ENCODE data around the gene NEDD4L. TPM values are rescaled to one million over a fixed set of nuclear protein-coding genes. Genes with fewer than 3 reads are reported as not detected.

Gene NEDD4L
- total and polyA plus RNA-seq, 10 of the 15 experiments (the other 5 are each of a cell fraction or from before 2014, with no cell fraction given) = 7.4 to 24.0 (median 17.7) TPM

- CTCF ChIA-PET = interaction anchor here (1.0 to 2.2 kb wide), 9 partner anchors 10 to 272 kb away, joined by 3 to 12 read pairs (median 3); no protein-coding TSS in a partner anchor
- FAIRE-seq = no peak
- no peak overlapping the region for H2AFZ ChIP-seq (ENCODE audit: control insufficient read depth, low read depth, low read length)
- TF ChIP-seq NRF1 (conservative IDR thresholded peaks at IDR 0.05; ENCODE audit: low read depth, low read length) (no peak), HDGF (IDR thresholded peaks at IDR 0.05) (no peak), HSF1 (IDR thresholded peaks at IDR 0.05; ENCODE audit: low read depth, low read length) (no peak), ZNF274 (IDR thresholded peaks at IDR 0.05; ENCODE audit: insufficient read depth, insufficient read length) (no peak), FOXK2 (IDR thresholded peaks at IDR 0.05) (no peak), DPF2 (IDR thresholded peaks at IDR 0.05) (0 out of 2 replicates have a peak, but pooled peaks have one; percentile 45), NFIC (IDR thresholded peaks at IDR 0.05; ENCODE audit: low read depth, low read length) (no peak), EZH2 (IDR thresholded peaks at IDR 0.05; ENCODE audit: borderline replicate concordance, control insufficient read depth, low read depth, low read length) (no peak), ESRRA (IDR thresholded peaks at IDR 0.05; ENCODE audit: low read length) (no peak), WRNIP1 (IDR thresholded peaks at IDR 0.05; ENCODE audit: borderline replicate concordance, low read depth, low read length) (no peak), NBN (IDR thresholded peaks at IDR 0.05) (no peak), HDAC6 (IDR thresholded peaks at IDR 0.05; ENCODE audit: unreplicated experiment) (no peak), BMI1 (IDR thresholded peaks at IDR 0.05; ENCODE audit: borderline replicate concordance) (no peak), ZBED1 (IDR thresholded peaks at IDR 0.05; ENCODE audit: borderline replicate concordance) (no peak), CBX5 (IDR thresholded peaks at IDR 0.05; ENCODE audit: low read depth) (no peak), ZNF687 (IDR thresholded peaks at IDR 0.05) (peak; percentile 60), IRF5 (IDR thresholded peaks at IDR 0.05; ENCODE audit: borderline replicate concordance) (no peak), SPI1 (IDR thresholded peaks at IDR 0.05; ENCODE audit: borderline replicate concordance, insufficient read depth, low read depth, low read length) (no peak)
Observed at GRCh38 chr18:58223717-58224424, 179.8 kb downstream of the NEDD4L start.

More at GRCh38 chr18:58223717-58224424, 179.8 kb downstream of the NEDD4L start:
- ChIA-PET RAD21 (ENCODE audit: unreplicated experiment) (interaction anchor here (0.8 to 6.5 kb wide), 17 partner anchors 7 to 133 kb away, joined by 3 to 70 read pairs (median 5); no protein-coding TSS in a partner anchor), SMC1A (ENCODE audit: uncharacterized antibody, unreplicated experiment) (interaction anchor here (0.8 to 11.7 kb wide), 13 partner anchors 10 to 113 kb away, joined by 3 to 114 read pairs (median 6); no protein-coding TSS in a partner anchor), POLR2A (interaction anchor here (0.6 to 7.5 kb wide), 7 partner anchors 11 to 114 kb away, joined by 3 to 46 read pairs (median 7); no protein-coding TSS in a partner anchor)
- Histone ChIP-seq H3K4me2 (ENCODE audit: control insufficient read depth, insufficient read depth) (no peak overlapping the region), H3K79me2 (ENCODE audit: control insufficient read depth, insufficient read depth, low read length) (no peaks in the 10 kb centered on the region; the same call in 1 of the 2 replicates), H3K9me3 (replicated peaks; ENCODE audit: control insufficient read depth, insufficient read depth, low read length) (no peaks in the 10 kb centered on the region), H3K27me3 (replicated peaks in 1 of 2; ENCODE audit: control insufficient read depth in 2 of 2, insufficient read depth in 2 of 2, low read length in 1 of 2) (no peaks in the 10 kb centered on the region), H3K27ac (ENCODE audit: control insufficient read depth, insufficient read depth) (no peak overlapping the region), H3K4me1 (ENCODE audit: control insufficient read depth, insufficient read depth, low read length) (peaks cover 13% of the 10 kb centered on the region), H3K9ac (ENCODE audit: control insufficient read depth, insufficient read depth, low read length) (no peak overlapping the region), H4K20me1 (ENCODE audit: control insufficient read depth, insufficient read depth) (no peaks in the 10 kb centered on the region), H3K36me3 (ENCODE audit: control insufficient read depth in 2 of 2, insufficient read depth in 2 of 2, low read length in 1 of 2) (no peaks in the 10 kb centered on the region), H3K4me3 (no peak overlapping the region)
- intact Hi-C loops (cut with micrococcal nuclease; ENCODE audit: unreplicated experiment) = loop anchor here (2.0 kb wide), 1 partner anchor 13 kb away; no protein-coding TSS in a partner anchor
- ATAC-seq = peak; percentile 47
- no TSS peak for BruUV-seq (replicated peaks)
- 46% methylated on average over 15 of the region's 15 CpGs for WGBS (ENCODE audit: insufficient coverage, insufficient replicate concordance, low lambda C conversion rate, missing lambda C conversion rate)
- DNase-seq (ENCODE audit: low read depth, low spot score) = no peak
- in situ Hi-C loops (cut with MboI) = no loop called here
